CD4-positive, alpha-beta T cell treated with Interleukin-17A for 4 hours (primary cell): Measurements from ENCODE around the gene TARS3.

ENCODE experiments used
- DNase-seq: peaks from one replicate; pipeline ENCODE4 v3.0.0-alpha.2; 2020; ENCODE audit warnings: mixed read lengths

TARS3 gene

DNA sequence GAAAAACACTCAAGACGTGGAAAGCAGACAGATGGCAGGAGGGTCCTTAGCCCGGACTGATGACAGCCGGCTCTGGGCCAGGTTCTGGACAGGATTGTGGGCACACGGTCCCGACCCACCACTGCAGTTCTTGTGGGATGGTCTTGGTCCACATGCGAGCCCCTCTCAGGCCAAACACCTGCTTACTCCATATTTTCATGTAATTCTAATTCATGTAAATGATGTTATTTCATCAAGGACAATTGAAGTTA, 104.7 kb downstream of the TARS3 start:
- no peak for DNase-seq

DNA sequence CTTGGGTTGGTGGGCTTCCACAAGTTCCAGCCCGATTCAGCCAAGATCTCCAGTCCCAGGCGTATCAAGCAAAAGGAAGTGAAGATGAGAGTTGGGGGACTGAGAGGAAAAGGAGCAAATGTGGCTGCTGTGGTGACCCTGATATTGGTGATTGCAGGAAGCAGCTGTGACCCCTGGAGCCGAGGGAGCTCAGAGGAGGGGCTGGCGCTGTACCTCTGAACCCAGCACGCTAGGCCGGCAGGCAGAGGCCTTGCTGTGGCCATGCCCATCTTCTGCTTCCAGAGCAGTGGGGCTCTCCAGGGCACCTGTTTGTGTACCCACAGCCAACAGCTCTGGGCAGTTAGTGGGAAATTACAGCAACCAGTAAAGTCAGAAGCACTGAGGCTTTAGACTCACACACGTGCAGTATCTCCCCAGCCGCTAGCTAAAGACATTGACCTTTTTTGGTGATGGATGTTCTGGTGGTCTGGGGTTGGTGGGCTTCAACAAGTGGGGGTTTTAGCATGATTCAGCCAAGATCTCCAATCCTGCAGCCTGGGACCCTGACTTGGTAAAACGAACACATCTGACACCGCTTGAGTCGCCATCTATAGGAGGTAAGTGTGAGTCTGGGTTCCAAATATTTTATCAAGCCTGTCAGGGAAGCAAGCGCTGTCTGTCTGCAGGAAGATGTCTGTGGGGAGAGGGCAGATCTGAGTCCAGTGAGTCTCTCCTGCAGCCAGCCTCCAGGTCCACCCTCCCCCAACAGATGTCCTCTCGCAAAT, 105.2 kb downstream of the TARS3 start:
- DNase-seq, result no peak

GRCh38 chr15:101618076-101618475, 106.2 kb downstream of the TARS3 start:
- DNase-seq, result no peak

- DNase-seq, result no peak
Observed at GRCh38 chr15:101617390-101617965, 106.8 kb downstream of the TARS3 start.

DNA sequence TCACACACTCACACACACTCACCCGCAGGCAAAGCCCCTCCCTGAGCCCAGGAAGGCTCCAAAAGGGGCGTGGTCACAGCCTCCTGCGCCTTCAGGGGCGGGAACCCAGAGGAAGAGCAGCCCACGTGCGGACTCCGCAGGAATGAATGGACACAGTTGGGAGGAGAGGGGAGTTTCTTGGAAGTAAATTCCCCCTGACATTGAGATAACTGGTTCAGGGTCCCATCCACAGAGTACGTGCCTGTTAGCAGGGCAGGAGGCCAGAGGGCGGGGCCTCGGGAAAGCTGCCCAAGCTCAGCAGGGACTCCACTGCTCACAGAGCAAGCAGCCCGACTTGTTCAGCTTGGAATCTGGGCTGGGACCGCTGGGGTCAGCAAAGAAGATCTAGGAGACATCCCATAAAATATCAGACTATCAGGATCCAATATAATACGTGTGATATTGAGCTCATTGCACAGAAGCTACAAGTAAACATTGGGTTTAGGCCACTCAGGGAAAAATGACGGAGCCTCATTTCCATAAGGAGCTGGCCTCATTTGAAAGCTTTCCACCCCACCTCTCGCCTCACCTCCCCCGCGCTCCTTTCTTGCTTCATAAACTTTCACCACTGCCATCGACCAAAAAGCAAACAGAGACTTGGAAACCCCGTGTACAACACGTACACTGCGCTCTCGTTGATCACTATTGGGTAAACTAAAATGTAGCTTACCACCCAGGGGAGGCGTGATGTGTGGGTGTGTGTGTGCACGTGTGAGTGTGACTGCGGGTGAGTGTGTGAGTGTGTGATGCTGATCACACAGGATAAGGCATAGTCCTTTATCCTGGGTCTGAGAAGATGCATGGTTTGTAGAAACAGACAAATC, 108.1 kb downstream of the TARS3 start:
- peak; percentile 9 for DNase-seq

GRCh38 chr15:101615414-101615985, 108.8 kb downstream of the TARS3 start:
- no peak for DNase-seq

DNA sequence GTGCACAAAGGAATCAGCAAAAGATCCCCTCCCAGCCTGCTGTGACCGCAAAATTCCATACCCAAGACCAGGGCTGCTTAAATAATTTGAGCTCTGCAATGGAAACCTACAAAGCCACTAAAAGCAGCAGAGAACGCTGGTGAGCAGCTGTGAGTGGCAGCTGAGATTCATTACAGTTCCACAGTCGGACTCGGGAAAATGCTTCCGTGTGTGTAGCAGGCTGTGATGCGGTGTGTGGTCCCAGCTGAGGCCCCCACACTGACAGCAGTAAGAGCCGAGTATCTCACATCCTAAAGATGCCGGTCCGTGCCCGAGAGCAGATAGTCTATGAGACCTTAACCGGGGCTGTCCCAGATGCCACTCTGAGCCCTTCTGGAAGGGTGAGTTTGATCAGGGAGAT, 109.5 kb downstream of the TARS3 start:
- no peak for DNase-seq

DNA sequence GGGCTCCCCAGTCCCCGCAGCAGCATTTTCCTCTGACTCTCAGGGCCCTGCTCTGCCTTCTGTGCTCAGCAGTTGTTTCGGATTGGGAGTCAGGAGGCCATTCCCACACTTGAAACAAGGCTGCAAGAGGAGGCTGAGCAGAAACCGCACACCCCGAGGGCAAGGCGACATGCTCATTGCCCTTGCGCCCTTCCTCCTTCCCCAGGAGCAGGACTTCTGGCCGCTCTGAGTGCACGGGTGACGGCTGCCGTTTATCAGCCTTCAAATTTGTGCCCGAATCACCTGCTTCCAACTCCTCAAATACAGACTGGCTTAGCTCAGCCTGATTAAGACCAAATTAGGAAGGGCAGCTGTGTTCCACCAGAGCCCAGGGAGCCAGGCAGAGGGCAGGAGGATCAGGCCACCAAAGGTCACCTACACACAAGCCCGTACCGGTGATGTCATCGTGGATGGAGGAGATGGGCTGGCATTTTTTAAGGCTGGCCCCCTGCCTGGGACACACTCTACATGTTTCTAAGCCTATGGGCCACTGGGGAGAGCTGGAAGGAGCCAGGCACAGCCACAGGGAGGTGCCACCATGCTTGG, 110.2 kb downstream of the TARS3 start:
- no peak for DNase-seq

DNA sequence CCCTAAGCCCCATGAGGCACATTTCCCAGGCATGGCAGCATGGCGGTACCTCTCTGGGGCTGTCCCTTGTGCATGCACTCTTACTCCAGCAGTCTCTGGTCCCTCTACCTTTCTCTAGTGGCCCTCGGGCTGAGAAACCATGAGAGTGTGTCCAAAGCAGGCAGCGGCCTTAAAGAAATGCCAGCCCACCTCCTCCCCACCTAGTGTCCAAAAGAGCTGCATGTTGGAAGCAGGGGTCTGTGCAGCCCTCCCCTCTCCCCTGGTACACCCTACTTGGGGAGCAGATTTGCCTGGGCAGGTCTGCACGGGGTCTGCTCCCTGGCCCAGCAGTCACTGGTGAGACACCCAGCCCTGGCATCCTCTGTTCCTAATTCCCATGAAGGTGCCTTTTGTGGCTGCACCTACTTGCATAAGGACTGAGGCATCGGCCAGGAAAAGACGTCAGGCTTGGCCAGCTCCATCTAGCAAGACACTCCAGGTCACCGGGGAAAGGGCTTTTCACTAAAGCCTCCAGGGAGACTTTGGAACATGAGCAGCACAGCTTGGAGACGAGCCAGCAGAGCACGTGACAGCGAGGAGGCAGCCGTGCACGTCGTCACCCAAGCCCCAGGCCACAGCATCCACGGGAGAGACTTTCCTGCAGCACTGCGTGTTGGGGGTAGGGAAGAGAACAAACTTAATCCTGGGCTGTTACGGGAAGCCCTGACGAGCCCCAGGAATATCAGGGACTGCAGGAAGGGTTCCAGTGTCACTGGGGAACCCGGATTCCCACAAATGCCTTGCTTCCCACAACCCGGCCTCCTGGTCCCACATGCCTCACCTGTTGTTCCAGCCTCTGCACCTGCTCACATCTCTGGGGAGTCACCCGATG, 110.9 kb downstream of the TARS3 start:
- DNase-seq, result no peak

GRCh38 chr15:101612676-101613075, 111.6 kb downstream of the TARS3 start:
- DNase-seq, result no peak

DNA sequence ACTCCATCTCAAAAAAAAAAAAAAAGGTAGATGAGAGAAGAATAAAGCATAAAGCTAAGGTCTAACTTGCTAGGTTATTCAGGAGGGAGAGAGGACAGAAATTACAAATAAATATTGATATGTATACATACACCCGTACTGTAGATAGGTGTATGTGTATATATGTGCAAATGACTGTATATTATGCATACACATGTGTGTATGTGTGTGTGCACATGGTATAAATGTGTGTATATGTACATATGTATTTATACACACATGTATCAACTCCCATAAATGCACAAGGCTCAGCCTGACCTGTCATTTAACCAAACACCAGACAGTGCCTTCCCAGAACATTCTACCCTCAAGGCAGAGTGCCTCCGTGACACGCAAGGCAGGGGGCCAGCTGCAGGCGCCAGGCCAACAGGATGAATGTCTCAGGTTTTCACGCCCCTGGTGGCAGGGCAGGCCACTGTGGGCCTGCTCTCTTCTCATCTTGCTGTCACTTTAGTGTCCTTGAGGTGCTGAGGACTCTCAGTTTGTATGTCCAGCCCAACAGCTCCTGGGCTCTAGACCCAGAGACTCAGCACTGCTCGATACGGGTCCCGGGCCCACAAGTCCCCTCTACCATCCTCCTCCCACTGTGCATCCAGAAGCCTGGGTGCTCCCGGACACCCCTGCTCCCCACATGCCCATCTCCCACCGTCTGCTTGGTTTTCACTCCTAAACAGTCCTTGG, 112.5 kb downstream of the TARS3 start:
- DNase-seq, result no peak

- DNase-seq, result no peak
Observed at GRCh38 chr15:101611007-101611406, 113.3 kb downstream of the TARS3 start.

- no peak for DNase-seq
Observed at GRCh38 chr15:101610611-101611000, 113.7 kb downstream of the TARS3 start.

- DNase-seq, result no peak
Observed at GRCh38 chr15:101609742-101610610, 114.3 kb downstream of the TARS3 start.

GRCh38 chr15:101608201-101608600, 116.1 kb downstream of the TARS3 start:
- DNase-seq, result no peak

- DNase-seq, result no peak
Observed at GRCh38 chr15:101607108-101607507, 117.2 kb downstream of the TARS3 start.

- no peak for DNase-seq
Observed at GRCh38 chr15:101604124-101604874, 120.0 kb downstream of the TARS3 start.
